Trophoblast cell (in vitro differentiated cells and primary cell): ENCODE results near the gene AP1S1.

ENCODE experiments used
- DNase-seq, 2 donors: peaks; one replicate each; pipeline ENCODE4 v3.0.0-alpha.2; 2016
- H2AFZ ChIP-seq: 2 replicates; pipeline ENCODE4 v1.6.1; 2013; ENCODE audit warnings: low read length, moderate library complexity, mild to moderate bottlenecking; ENCODE audit not compliant: insufficient read depth, poor library complexity
- H2AK5ac ChIP-seq: 2 replicates; pipeline ENCODE4 v1.6.1; 2013; ENCODE audit warnings: mild to moderate bottlenecking, low read length
- H2BK120ac ChIP-seq: 2 replicates; pipeline ENCODE4 v1.6.1; 2013; ENCODE audit warnings: low read length, mild to moderate bottlenecking, moderate library complexity; ENCODE audit not compliant: insufficient read depth, poor library complexity
- H2BK12ac ChIP-seq: 2 replicates; pipeline ENCODE4 v1.6.1; 2013; ENCODE audit warnings: mild to moderate bottlenecking, low read length, moderate library complexity
- H2BK5ac ChIP-seq: 2 replicates; pipeline ENCODE4 v1.6.1; 2013; ENCODE audit warnings: low read length, low read depth, moderate library complexity, mild to moderate bottlenecking; ENCODE audit not compliant: poor library complexity
- H3K14ac ChIP-seq: 2 replicates; pipeline ENCODE4 v1.6.1; 2013; ENCODE audit warnings: mild to moderate bottlenecking, low read length
- H3K18ac ChIP-seq: 2 replicates; pipeline ENCODE4 v1.6.1; 2013; ENCODE audit warnings: mild to moderate bottlenecking, low read length
- H3K23ac ChIP-seq: 2 replicates; pipeline ENCODE4 v1.6.1; 2013; ENCODE audit warnings: low read length
- H3K27ac ChIP-seq: 2 replicates; pipeline ENCODE4 v1.5.1; 2013; ENCODE audit warnings: low read depth, mild to moderate bottlenecking, inconsistent platforms, low read length, moderate library complexity
- H3K27me3 ChIP-seq: 2 replicates; pipeline ENCODE4 v1.6.1; 2013; ENCODE audit warnings: inconsistent platforms, mild to moderate bottlenecking, low read length, moderate library complexity; ENCODE audit not compliant: insufficient read depth
- H3K36me3 ChIP-seq, 2 experiments: 1 replicate in 1 of 2; 2 replicates in 1 of 2; pipeline ENCODE4 v1.6.1; 2013; ENCODE audit warnings: low read length in 2 of 2, mild to moderate bottlenecking in 2 of 2, moderate library complexity in 1 of 2; ENCODE audit not compliant: insufficient read depth in 2 of 2, control insufficient read depth in 1 of 2
- H3K4ac ChIP-seq: 2 replicates; pipeline ENCODE4 v1.6.1; 2013; ENCODE audit warnings: low read depth, mild to moderate bottlenecking, low read length, moderate library complexity
- H3K4me1 ChIP-seq, 2 experiments: 1 replicate in 1 of 2; 2 replicates in 1 of 2; pipeline ENCODE4 v1.6.1; 2013; ENCODE audit warnings: low read length in 2 of 2, mild to moderate bottlenecking in 2 of 2, moderate library complexity in 1 of 2; ENCODE audit not compliant: insufficient read depth in 2 of 2, control insufficient read depth in 1 of 2
- H3K4me2 ChIP-seq: 2 replicates; pipeline ENCODE4 v1.6.1; 2013; ENCODE audit warnings: inconsistent platforms, mild to moderate bottlenecking, low read length, moderate library complexity
- H3K4me3 ChIP-seq: 2 replicates; pipeline ENCODE4 v1.5.1; 2013; ENCODE audit warnings: mild to moderate bottlenecking, low read depth, low read length, inconsistent platforms
- H3K79me1 ChIP-seq: one replicate; pipeline ENCODE4 v1.6.1; 2013; ENCODE audit warnings: low read length
- H3K79me2 ChIP-seq: 2 replicates; pipeline ENCODE4 v1.6.1; 2013; ENCODE audit warnings: low read length, mild to moderate bottlenecking; ENCODE audit not compliant: control insufficient read depth, insufficient read depth, poor library complexity
- H3K9ac ChIP-seq: 2 replicates; pipeline ENCODE4 v1.6.1; 2013; ENCODE audit warnings: mild to moderate bottlenecking, low read length
- H3K9me3 ChIP-seq: 2 replicates; pipeline ENCODE4 v1.6.1; 2013; ENCODE audit warnings: low read depth, mild to moderate bottlenecking, control low read depth, inconsistent platforms, low read length; ENCODE audit not compliant: insufficient read depth
- H4K12ac ChIP-seq: 2 replicates; pipeline ENCODE4 v1.6.1; 2013; ENCODE audit warnings: low read depth, mild to moderate bottlenecking, low read length, moderate library complexity
- H4K8ac ChIP-seq: 2 replicates; pipeline ENCODE4 v1.6.1; 2013; ENCODE audit warnings: low read depth, mild to moderate bottlenecking, low read length, moderate library complexity
- H4K91ac ChIP-seq: one replicate; pipeline ENCODE4 v1.6.1; 2013; ENCODE audit warnings: low read depth, mild to moderate bottlenecking, low read length, moderate library complexity
- WGBS: extraction: QIAGEN DNeasy Blood & Tissue Kit; methylation state at CpG from one replicate; pipeline ENCODE4 v1.1.7; 2013; ENCODE audit warnings: missing lambda C conversion rate; ENCODE audit not compliant: insufficient read length, insufficient coverage; ENCODE audit errors: extremely low coverage; 5-methylcytosine and 5-hydroxymethylcytosine counted together

Gene AP1S1

GRCh38 chr7:101115215-101115614, 39.1 kb upstream of the AP1S1 start:
- H3K4me1 ChIP-seq, result peaks cover 13 to 14% of the 10 kb centered on the region in 2 experiments
- H3K18ac ChIP-seq, result no peak overlapping the region
- H3K4me2 ChIP-seq, result no peak overlapping the region
- no peaks in the 10 kb centered on the region for H3K27me3 ChIP-seq
- no peaks in the 10 kb centered on the region for H3K79me2 ChIP-seq
- H3K9me3 ChIP-seq, result no peaks in the 10 kb centered on the region
- H3K79me1 ChIP-seq, result peaks cover 20% of the 10 kb centered on the region
- no peak overlapping the region for H3K14ac ChIP-seq
- no peak overlapping the region for H2AFZ ChIP-seq
- no peak overlapping the region for H3K4me3 ChIP-seq
- no peak overlapping the region for H4K8ac ChIP-seq
- no peak overlapping the region for H2AK5ac ChIP-seq
- no peak overlapping the region for H3K23ac ChIP-seq
- no peak overlapping the region for H3K9ac ChIP-seq
- peak; percentile 0 to 4 for DNase-seq
- no peak overlapping the region for H4K12ac ChIP-seq
- no peak overlapping the region for H2BK5ac ChIP-seq
- no peak overlapping the region for H2BK12ac ChIP-seq
- H4K91ac ChIP-seq, result peak overlapping the region; percentile 5
- WGBS, result no CpG with 5 or more reads among the region's 3 CpGs
- no peaks in the 10 kb centered on the region for H3K36me3 ChIP-seq
- H2BK120ac ChIP-seq, result no peak overlapping the region
- H3K4ac ChIP-seq, result no peak overlapping the region
- H3K27ac ChIP-seq, result no peak overlapping the region

GRCh38 chr7:101116898-101117297, 37.4 kb upstream of the AP1S1 start:
- Histone ChIP-seq H4K8ac (peak overlapping the region; percentile 20), H3K4me2 (no peak overlapping the region), H2AFZ (no peak overlapping the region), H3K27ac (peak overlapping the region; percentile 30), H3K4me1 (peaks cover 18 to 20% of the 10 kb centered on the region in 2 experiments), H3K36me3 (no peaks in the 10 kb centered on the region), H2BK120ac (peak overlapping the region; percentile 40), H3K27me3 (no peaks in the 10 kb centered on the region), H3K4me3 (no peak overlapping the region), H4K12ac (no peak overlapping the region), H2AK5ac (peak overlapping the region; percentile 27), H3K79me2 (no peaks in the 10 kb centered on the region), H3K4ac (no peak overlapping the region), H3K9ac (no peak overlapping the region), H2BK12ac (peak overlapping the region; percentile 34), H3K23ac (no peak overlapping the region), H2BK5ac (peak overlapping the region; percentile 10), H3K79me1 (peaks cover 27% of the 10 kb centered on the region), H3K9me3 (no peaks in the 10 kb centered on the region), H3K18ac (peak overlapping the region; percentile 34), H3K14ac (peak overlapping the region; percentile 23), H4K91ac (peak overlapping the region; percentile 84)
- DNase-seq, result peak; percentile 66 to 75
- no CpG with 5 or more reads among the region's 10 CpGs for WGBS

GRCh38 chr7:101118856-101119255, 35.4 kb upstream of the AP1S1 start:
- Histone ChIP-seq H4K12ac (no peak overlapping the region), H3K4me1 (peaks cover 26 to 36% of the 10 kb centered on the region in 2 experiments), H2BK12ac (peak overlapping the region; percentile 74), H4K8ac (peak overlapping the region; percentile 56), H2BK120ac (peak overlapping the region; percentile 88), H3K14ac (no peak overlapping the region), H3K79me1 (peaks cover 45% of the 10 kb centered on the region), H3K36me3 (no peaks in the 10 kb centered on the region), H3K4me3 (no peak overlapping the region), H3K4me2 (no peak overlapping the region), H2BK5ac (peak overlapping the region; percentile 82), H4K91ac (peak overlapping the region; percentile 86), H3K4ac (no peak overlapping the region), H3K79me2 (peaks cover 2% of the 10 kb centered on the region), H2AFZ (no peak overlapping the region), H3K9me3 (no peaks in the 10 kb centered on the region), H2AK5ac (no peak overlapping the region), H3K18ac (peak overlapping the region; percentile 55), H3K27me3 (no peaks in the 10 kb centered on the region), H3K9ac (no peak overlapping the region), H3K27ac (peak overlapping the region; percentile 61), H3K23ac (no peak overlapping the region)
- no CpG with 5 or more reads among the region's 3 CpGs for WGBS
- peak; percentile 50 to 89 for DNase-seq

- Histone ChIP-seq H2BK5ac (no peak overlapping the region), H2AFZ (no peak overlapping the region), H2BK12ac (peak overlapping the region; percentile 15), H3K4me3 (no peak overlapping the region), H3K79me1 (peaks cover 48% of the 10 kb centered on the region), H3K9ac (peak overlapping the region; percentile 37), H3K14ac (no peak overlapping the region), H3K18ac (no peak overlapping the region), H2AK5ac (no peak overlapping the region), H3K4me1 (peaks cover 34 to 44% of the 10 kb centered on the region in 2 experiments), H3K27ac (no peak overlapping the region), H4K91ac (peak overlapping the region; percentile 86), H4K8ac (no peak overlapping the region), H3K4ac (no peak overlapping the region), H3K9me3 (peaks cover under 1% of the 10 kb centered on the region), H2BK120ac (no peak overlapping the region), H3K23ac (no peak overlapping the region), H3K27me3 (no peaks in the 10 kb centered on the region), H3K36me3 (no peaks in the 10 kb centered on the region), H4K12ac (no peak overlapping the region), H3K79me2 (peaks cover 3% of the 10 kb centered on the region), H3K4me2 (no peak overlapping the region)
- no CpG with 5 or more reads among the region's 10 CpGs for whole genome bisulfite sequencing
- peak; percentile 0 to 7 for DNase-seq
Measured at GRCh38 chr7:101119876-101120275, 34.4 kb upstream of the AP1S1 start.
